SK-N-SH treated with all-trans-retinoic acid at 6 μM for 48 hours (cell line): ENCODE measurements around the gene AMMECR1.

Source experiments
- ARNTL ChIP-seq: fragments of 450-650 bp; formaldehyde crosslinking; IDR thresholded peaks from 2 replicates; pipeline ENCODE4 v1.5.0; 2020; ENCODE audit warnings: low read depth, mild to moderate bottlenecking, moderate library complexity, borderline replicate concordance
- BACH2 ChIP-seq: fragments of 250-450 bp; sonication (Bioruptor Pico); IDR thresholded peaks from 2 replicates; pipeline ENCODE4 v1.9.0; 2021; ENCODE audit warnings: mild to moderate bottlenecking, borderline replicate concordance
- CREB5 ChIP-seq: fragments of 250-450 bp; sonication (Bioruptor Pico); IDR thresholded peaks from 2 replicates; pipeline ENCODE4 v1.5.1; 2020; ENCODE audit warnings: low read depth, mild to moderate bottlenecking, moderate library complexity
- OSR1 ChIP-seq: fragments of 250-450 bp; sonication (Bioruptor Pico); IDR thresholded peaks from 2 replicates; pipeline ENCODE4 v1.8.0; 2022; ENCODE audit warnings: moderate library complexity, mild to moderate bottlenecking, inconsistent platforms
- PATZ1 ChIP-seq: fragments of 250-450 bp; sonication (Bioruptor Pico); IDR thresholded peaks from 2 replicates; pipeline ENCODE4 v1.8.0; 2020; ENCODE audit warnings: mild to moderate bottlenecking, moderate library complexity, borderline replicate concordance
- PPARA ChIP-seq: fragments of 250-450 bp; sonication (Bioruptor Pico); IDR thresholded peaks from 2 replicates; pipeline ENCODE4 v1.5.0; 2020; ENCODE audit warnings: mild to moderate bottlenecking, borderline replicate concordance
- TOX ChIP-seq: fragments of 250-450 bp; sonication (Bioruptor Pico); IDR thresholded peaks from 2 replicates; pipeline ENCODE4 v1.8.0; 2021; ENCODE audit warnings: mild to moderate bottlenecking, moderate library complexity, borderline replicate concordance

GRCh38 chrX:110268886-110269285 is 49.0 kb downstream of the AMMECR1 start:
- no peak for TF ChIP-seq TOX (CRISPR knock-in tag)
- TF ChIP-seq ARNTL: no peak
- no peak for TF ChIP-seq CREB5 (CRISPR knock-in tag)
- no peak for TF ChIP-seq PPARA (CRISPR knock-in tag)
- TF ChIP-seq OSR1: no peak
- no peak for TF ChIP-seq BACH2 (CRISPR knock-in tag)
- no peak for TF ChIP-seq PATZ1 (CRISPR knock-in tag)
